Measurements from ENCODE around the gene ACOX1. TPM values are rescaled to one million over a fixed set of nuclear protein-coding genes. Genes with fewer than 3 reads are reported as not detected.
A peak's percentile ranks its signal among the peaks of the same experiment; 100 is the strongest.
"Not testable (repeated sequence)": the region's sequence is repeated elsewhere in the genome, so short reads cannot be mapped to it uniquely, and the experiment has no call there.

Gene ACOX1
- total RNA-seq, 4 donors from 2014 or later, result 11.2 to 70.0 (median 42.0) TPM

- H3K4me3 ChIP-seq, result no peak overlapping the region
- no peaks in the 10 kb centered on the region for H3K9me3 ChIP-seq
- intact Hi-C loops (cut with DNase I; ENCODE audit: low total_unique reads), result no loop called here
- H3K36me3 ChIP-seq, result no peaks in the 10 kb centered on the region
- H3K27ac ChIP-seq, result no peak overlapping the region
- TF ChIP-seq POLR2A (IDR thresholded peaks at IDR 0.05) (no peak), CTCF (IDR thresholded peaks at IDR 0.05) (no peak)
- H3K4me1 ChIP-seq, result no peaks in the 10 kb centered on the region
- no peaks in the 10 kb centered on the region for H3K27me3 ChIP-seq
- DNase-seq, result no peak
Observed at GRCh38 chr17:75970011-75970523, 8.9 kb downstream of the ACOX1 start.

DNA sequence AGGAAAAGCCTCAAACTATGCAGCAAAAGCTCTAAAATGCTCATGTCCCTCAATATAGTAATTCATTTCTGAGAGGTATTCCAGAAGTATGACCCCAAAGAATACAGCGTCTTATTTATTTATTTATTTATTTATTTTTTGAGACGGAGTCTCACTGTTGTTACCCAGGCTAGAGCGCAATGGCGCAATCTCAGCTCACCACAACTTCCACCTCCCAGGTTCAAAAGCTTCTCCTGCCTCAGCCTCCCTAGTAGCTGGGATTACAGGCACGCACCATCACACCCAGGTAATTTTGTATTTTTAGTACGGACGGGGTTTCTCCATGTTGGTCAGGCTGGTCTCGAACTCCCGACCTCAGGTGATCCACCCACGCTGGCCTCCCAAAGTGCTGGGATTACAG is 9.9 kb downstream of the ACOX1 start:
- intact Hi-C loops (cut with DNase I; ENCODE audit: low total_unique reads), result not testable (repeated sequence)

DNA sequence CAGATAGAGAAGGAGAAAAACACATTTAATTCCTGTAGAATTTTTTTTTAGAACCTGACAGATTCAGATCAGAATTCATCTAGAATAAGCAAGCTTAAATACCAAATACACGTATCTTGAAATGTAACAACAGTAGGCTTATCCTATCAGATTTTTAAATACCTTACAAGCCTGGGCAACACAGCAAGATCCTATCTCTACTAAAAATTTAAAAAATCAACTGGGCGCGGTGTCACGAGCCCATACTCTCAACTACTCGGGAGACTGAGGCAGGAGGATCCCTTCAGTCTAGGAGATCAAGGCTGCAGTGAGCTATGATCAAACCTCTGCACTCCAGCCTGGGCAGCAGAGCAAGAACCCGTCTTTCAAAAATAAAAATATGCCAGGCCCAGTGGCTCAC is 13.5 kb downstream of the ACOX1 start:
- Histone ChIP-seq H3K27me3 (no peaks in the 10 kb centered on the region), H3K36me3 (no peaks in the 10 kb centered on the region), H3K27ac (no peak overlapping the region), H3K4me1 (no peaks in the 10 kb centered on the region), H3K9me3 (no peaks in the 10 kb centered on the region), H3K4me3 (no peak overlapping the region)
- intact Hi-C loops (cut with DNase I; ENCODE audit: low total_unique reads), result no loop called here
- TF ChIP-seq POLR2A (IDR thresholded peaks at IDR 0.05), result no peak
- DNase-seq, result no peak

More for the DNA sequence above, 9.9 kb downstream of the ACOX1 start:
- H3K4me1 ChIP-seq, H3K27ac ChIP-seq, H3K27me3 ChIP-seq, DNase-seq, H3K4me3 ChIP-seq, H3K9me3 ChIP-seq, H3K36me3 ChIP-seq: not testable (repeated sequence)

DNA sequence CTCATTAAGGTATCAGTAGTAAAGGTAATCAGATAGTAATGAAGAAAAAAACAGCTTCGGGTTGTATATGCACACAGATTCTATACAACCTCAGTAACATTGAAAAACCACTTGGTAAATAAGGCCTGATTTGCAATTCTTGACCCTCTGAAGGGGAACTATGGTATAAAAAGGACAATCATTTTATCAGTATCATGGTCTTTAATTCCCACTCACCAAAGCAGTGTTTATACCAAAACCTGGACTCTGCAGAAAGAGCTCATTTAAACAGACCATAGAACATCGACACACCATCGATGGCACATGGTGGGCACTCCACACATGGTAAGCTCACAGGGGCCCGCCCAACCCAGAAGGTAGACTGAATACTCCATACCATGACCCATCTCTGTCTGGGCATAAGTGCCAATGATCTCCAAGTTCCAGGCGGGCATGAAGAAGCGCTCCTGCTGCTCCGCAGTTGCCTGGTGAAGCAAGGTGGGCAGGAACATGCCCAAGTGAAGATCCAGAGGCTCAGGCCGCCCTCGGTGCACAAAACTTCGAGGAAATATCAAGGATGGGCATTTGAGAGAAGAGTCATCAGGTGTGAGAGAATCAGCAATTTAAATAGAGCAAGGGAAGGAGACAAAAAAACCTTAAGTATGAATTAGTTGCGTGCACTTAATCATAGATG is 19.0 kb downstream of the ACOX1 start:
- H3K4me1 ChIP-seq, result no peaks in the 10 kb centered on the region
- H3K4me3 ChIP-seq, result no peak overlapping the region
- no peak for DNase-seq
- intact Hi-C loops (cut with DNase I; ENCODE audit: low total_unique reads), result no loop called here
- no peaks in the 10 kb centered on the region for H3K9me3 ChIP-seq
- H3K27me3 ChIP-seq, result no peaks in the 10 kb centered on the region
- no peaks in the 10 kb centered on the region for H3K36me3 ChIP-seq
- H3K27ac ChIP-seq, result peak overlapping the region in 1 of 2 donors; percentile 43
- TF ChIP-seq CTCF (IDR thresholded peaks at IDR 0.05) (no peak), POLR2A (IDR thresholded peaks at IDR 0.05) (no peak)

- Histone ChIP-seq H3K27me3 (no peaks in the 10 kb centered on the region), H3K27ac (peak overlapping the region in 1 of 2 donors; percentile 44), H3K9me3 (no peaks in the 10 kb centered on the region), H3K4me1 (no peaks in the 10 kb centered on the region), H3K36me3 (no peaks in the 10 kb centered on the region), H3K4me3 (no peak overlapping the region)
- DNase-seq, result no peak
- TF ChIP-seq CTCF (IDR thresholded peaks at IDR 0.05), result no peak
- TF ChIP-seq POLR2A (IDR thresholded peaks at IDR 0.05), result no peak
- intact Hi-C loops (cut with DNase I; ENCODE audit: low total_unique reads), result no loop called here
Observed at GRCh38 chr17:75959051-75959838, 19.7 kb downstream of the ACOX1 start.
